ENCODE data around the gene IL1R2. TPM values are rescaled to one million over a fixed set of nuclear protein-coding genes. Genes with fewer than 3 reads are reported as not detected.

IL1R2 gene
- total and polyA plus RNA-seq, 3 donors from 2014 or later = 2.2 to 3.7 (median 2.7) TPM

- WGBS, 2 donors = 86 to 93% methylated on average over 6 of the region's 6 CpGs
- DNase-seq = no peak
- intact Hi-C loops (cut with DNase I; ENCODE audit: low total_unique reads) = no loop called here
- no peaks in the 10 kb centered on the region for H3K9me3 ChIP-seq
- no peaks in the 10 kb centered on the region for H3K36me3 ChIP-seq (ENCODE audit: low read depth, missing control alignments)
- H3K27ac ChIP-seq = no peak overlapping the region
- no peaks in the 10 kb centered on the region for H3K27me3 ChIP-seq
- no peak for TF ChIP-seq POLR2A (IDR thresholded peaks at IDR 0.05)
- TF ChIP-seq CTCF (IDR thresholded peaks at IDR 0.05) = no peak
- peaks cover 9% of the 10 kb centered on the region for H3K4me1 ChIP-seq
- H3K4me3 ChIP-seq = no peak overlapping the region
These were observed 24.7 kb downstream of the IL1R2 start for GRCh38 chr2:102016399-102016955.

GRCh38 chr2:102018823-102019445 is 27.2 kb downstream of the IL1R2 start:
- no peak for DNase-seq
- WGBS, 2 donors = 41 to 50% methylated on average over 8 of the region's 8 CpGs

GRCh38 chr2:102020596-102021170 is 28.9 kb downstream of the IL1R2 start:
- Histone ChIP-seq H3K4me1 (peaks cover 27% of the 10 kb centered on the region), H3K27me3 (no peaks in the 10 kb centered on the region), H3K36me3 (ENCODE audit: low read depth, missing control alignments) (no peaks in the 10 kb centered on the region), H3K9me3 (no peaks in the 10 kb centered on the region), H3K4me3 (no peak overlapping the region), H3K27ac (no peak overlapping the region)
- peak; percentile 95 for DNase-seq
- TF ChIP-seq POLR2A (IDR thresholded peaks at IDR 0.05) (no peak), CTCF (IDR thresholded peaks at IDR 0.05) (peak; percentile 98 to 99 (median 98))
- intact Hi-C loops (cut with DNase I; ENCODE audit: low total_unique reads) = loop anchor here (5.0 kb wide), 2 partner anchors 142 to 222 kb away; no protein-coding TSS in a partner anchor
- WGBS, 2 donors = 2 to 9% methylated on average over 16 to 18 of the region's 18 CpGs

More at GRCh38 chr2:102018823-102019445, 27.2 kb downstream of the IL1R2 start:
- peak overlapping the region in 1 of 2 donors; percentile 73 for H3K27ac ChIP-seq
- no peaks in the 10 kb centered on the region for H3K9me3 ChIP-seq
- no peaks in the 10 kb centered on the region for H3K36me3 ChIP-seq (ENCODE audit: low read depth, missing control alignments)
- no peak overlapping the region for H3K4me3 ChIP-seq
- H3K4me1 ChIP-seq = peaks cover 21% of the 10 kb centered on the region
- TF ChIP-seq CTCF (IDR thresholded peaks at IDR 0.05) = no peak
- no peak for TF ChIP-seq POLR2A (IDR thresholded peaks at IDR 0.05)
- H3K27me3 ChIP-seq = no peaks in the 10 kb centered on the region
- intact Hi-C loops (cut with DNase I; ENCODE audit: low total_unique reads) = no loop called here

- no peak overlapping the region for H3K27ac ChIP-seq
- DNase-seq = no peak
- TF ChIP-seq POLR2A (IDR thresholded peaks at IDR 0.05) = no peak
These were observed 30.0 kb downstream of the IL1R2 start for GRCh38 chr2:102021779-102022178.

GRCh38 chr2:102022884-102023539 is 31.3 kb downstream of the IL1R2 start:
- no peak overlapping the region for H3K4me3 ChIP-seq
- WGBS, 2 donors = 83 to 90% methylated on average over 4 of the region's 4 CpGs
- peaks cover 49% of the 10 kb centered on the region for H3K4me1 ChIP-seq
- peak overlapping the region; percentile 57 to 83 for H3K27ac ChIP-seq
- DNase-seq = no peak
- H3K9me3 ChIP-seq = no peaks in the 10 kb centered on the region
- no peaks in the 10 kb centered on the region for H3K27me3 ChIP-seq
- H3K36me3 ChIP-seq (ENCODE audit: low read depth, missing control alignments) = no peaks in the 10 kb centered on the region
- intact Hi-C loops (cut with DNase I; ENCODE audit: low total_unique reads) = loop anchor here (5.0 kb wide), 2 partner anchors 139 to 219 kb away; no protein-coding TSS in a partner anchor
- no peak for TF ChIP-seq CTCF (IDR thresholded peaks at IDR 0.05)
- no peak for TF ChIP-seq POLR2A (IDR thresholded peaks at IDR 0.05)

More at GRCh38 chr2:102021779-102022178, 30.0 kb downstream of the IL1R2 start:
- no peaks in the 10 kb centered on the region for H3K36me3 ChIP-seq (ENCODE audit: low read depth, missing control alignments)
- H3K9me3 ChIP-seq = no peaks in the 10 kb centered on the region
- peaks cover 36% of the 10 kb centered on the region for H3K4me1 ChIP-seq
- intact Hi-C loops (cut with DNase I; ENCODE audit: low total_unique reads) = loop anchor here (5.0 kb wide), 2 partner anchors 141 to 221 kb away; no protein-coding TSS in a partner anchor
- H3K4me3 ChIP-seq = no peak overlapping the region
- 47 to 60% methylated on average over 6 of the region's 6 CpGs for WGBS, 2 donors
- no peaks in the 10 kb centered on the region for H3K27me3 ChIP-seq

Measured in testis (tissue), 3 donors.